Skeletal muscle cell (primary cell): Measurements from ENCODE around the gene NKX6-2.
"Not testable (repeated sequence)": the region's sequence is repeated elsewhere in the genome, so short reads cannot be mapped to it uniquely, and the experiment has no call there.

Source experiments
- DNase-seq: peaks from one replicate; pipeline ENCODE4 v3.0.0-alpha.2; 2010; ENCODE audit warnings: low read depth
- H3K4me3 ChIP-seq: 2 replicates; pipeline ENCODE4 v1.5.1; 2011; ENCODE audit warnings: low read depth, mild to moderate bottlenecking, control low read depth, low read length, moderate library complexity

Gene NKX6-2

DNA sequence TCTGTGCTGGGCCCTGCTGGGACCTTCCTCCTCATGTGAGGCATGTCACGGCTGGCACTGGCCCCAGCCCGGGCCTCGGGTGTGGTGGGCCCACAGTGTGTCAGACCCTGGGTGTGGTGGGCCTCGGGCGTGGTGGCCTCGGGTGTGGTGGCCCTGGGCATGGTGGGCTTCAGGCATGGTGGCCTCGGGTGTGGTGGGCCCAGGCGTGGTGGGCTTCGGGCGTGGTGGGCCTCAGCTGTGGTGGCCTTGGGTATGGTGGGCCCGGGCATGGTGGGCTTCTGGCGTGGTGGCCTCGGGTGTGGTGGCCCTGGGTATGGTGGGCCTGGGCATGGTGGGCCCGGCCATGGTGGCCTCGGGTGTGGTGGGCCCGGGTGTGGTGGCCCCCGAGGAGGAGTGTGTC is 40.4 kb downstream of the NKX6-2 start:
- no peak for DNase-seq
- H3K4me3 ChIP-seq: no peak overlapping the region

DNA sequence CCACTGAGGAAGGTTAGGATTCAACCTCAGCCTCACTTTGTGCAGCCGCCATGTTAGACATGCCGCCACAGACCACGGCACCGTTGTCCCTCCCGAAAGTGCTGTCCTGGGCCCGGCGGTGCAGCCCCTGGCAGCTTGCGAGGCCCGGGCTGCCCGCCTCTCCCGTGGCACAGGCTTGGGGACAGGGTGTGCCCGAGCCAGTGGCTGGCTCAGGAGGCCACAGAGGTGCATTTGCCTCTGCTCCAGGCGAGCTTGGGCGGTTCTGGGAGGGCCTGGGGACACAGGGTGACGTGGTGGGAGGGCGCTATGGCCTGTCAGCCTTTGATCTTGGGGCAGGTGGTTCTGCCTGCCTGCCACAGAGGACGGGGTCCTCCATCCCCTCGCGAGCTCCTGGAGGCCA is 41.1 kb downstream of the NKX6-2 start:
- DNase-seq: no peak
- H3K4me3 ChIP-seq: no peak overlapping the region

DNA sequence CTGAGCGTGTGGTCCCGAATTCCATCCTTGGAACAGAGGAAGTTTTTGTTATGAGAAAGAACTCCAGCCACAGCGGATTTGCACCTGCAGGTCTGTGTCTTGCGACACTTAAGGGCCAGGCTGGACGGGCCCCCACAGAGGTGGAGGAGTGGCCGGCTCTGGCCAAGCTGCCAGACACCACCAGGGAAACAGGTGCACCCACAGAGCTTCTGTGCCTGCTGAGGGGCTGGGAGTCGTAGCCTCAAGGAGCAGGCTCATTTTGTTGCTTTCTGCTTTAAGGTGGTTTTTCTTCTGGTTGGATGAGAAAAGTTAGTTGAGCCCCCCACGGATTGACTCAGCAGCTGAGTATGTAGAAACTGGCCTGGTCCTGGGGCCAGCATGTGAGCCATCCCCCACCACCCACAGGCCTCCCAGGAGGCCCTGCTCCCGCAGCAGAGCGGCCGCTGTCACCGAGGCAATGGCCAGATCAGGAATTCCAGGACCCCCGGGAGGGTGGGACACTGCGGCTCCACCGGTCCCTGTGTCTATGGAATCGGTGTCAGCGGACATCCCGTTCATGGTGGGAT is 41.9 kb downstream of the NKX6-2 start:
- peak; percentile 17 for DNase-seq
- no peak overlapping the region for H3K4me3 ChIP-seq

DNA sequence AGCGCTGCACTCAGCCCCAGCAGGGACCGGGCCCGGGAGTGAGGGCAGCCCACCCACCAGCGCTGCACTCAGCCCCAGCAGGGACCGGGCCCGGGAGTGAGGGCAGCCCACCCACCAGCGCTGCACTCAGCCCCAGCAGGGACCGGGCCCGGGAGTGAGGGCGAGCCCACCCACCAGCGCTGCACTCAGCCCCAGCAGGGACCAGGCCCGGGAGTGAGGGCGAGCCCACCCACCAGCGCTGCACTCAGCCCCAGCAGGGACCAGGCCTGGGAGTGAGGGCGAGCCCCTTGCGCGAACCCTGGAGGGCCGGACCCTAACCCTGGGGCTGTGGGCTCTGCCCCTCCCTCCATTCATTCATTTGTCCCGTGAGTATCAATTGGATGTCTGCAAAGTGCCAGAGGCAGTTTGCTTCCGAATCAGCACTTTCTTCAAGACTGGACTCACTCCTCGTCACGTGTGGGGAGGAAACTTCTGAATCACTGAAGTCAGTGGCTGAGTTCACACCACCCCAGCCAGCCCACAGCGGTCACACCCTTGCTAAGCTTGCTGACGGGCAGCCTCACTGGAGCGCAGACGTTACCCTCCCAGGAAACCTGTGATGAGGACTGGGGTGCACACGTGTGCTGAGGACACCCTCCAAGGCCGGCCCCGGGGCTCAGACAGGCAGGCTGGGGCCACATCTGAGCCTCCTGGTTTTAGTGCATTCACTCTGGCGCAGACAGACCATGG is 42.6 kb downstream of the NKX6-2 start:
- not testable (repeated sequence) for H3K4me3 ChIP-seq
- DNase-seq: peak; percentile 32

DNA sequence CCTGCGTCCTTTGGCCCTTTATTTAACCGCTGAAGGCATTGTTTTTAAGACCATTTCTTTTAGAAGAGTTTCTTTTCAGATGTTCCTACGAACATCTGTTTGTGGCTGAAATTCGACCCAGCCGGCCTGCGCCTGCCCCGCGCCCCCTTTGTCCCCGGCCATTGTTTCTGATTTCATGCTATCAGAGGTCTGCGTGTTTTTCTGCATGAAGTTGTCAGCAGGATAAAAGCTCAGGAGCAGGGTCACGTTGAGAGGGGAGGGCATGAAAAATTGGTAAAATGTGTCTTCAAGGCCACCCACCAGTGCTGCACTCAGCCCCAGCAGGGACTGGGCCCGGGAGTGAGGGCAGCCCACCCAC is 43.1 kb downstream of the NKX6-2 start:
- DNase-seq: no peak

DNA sequence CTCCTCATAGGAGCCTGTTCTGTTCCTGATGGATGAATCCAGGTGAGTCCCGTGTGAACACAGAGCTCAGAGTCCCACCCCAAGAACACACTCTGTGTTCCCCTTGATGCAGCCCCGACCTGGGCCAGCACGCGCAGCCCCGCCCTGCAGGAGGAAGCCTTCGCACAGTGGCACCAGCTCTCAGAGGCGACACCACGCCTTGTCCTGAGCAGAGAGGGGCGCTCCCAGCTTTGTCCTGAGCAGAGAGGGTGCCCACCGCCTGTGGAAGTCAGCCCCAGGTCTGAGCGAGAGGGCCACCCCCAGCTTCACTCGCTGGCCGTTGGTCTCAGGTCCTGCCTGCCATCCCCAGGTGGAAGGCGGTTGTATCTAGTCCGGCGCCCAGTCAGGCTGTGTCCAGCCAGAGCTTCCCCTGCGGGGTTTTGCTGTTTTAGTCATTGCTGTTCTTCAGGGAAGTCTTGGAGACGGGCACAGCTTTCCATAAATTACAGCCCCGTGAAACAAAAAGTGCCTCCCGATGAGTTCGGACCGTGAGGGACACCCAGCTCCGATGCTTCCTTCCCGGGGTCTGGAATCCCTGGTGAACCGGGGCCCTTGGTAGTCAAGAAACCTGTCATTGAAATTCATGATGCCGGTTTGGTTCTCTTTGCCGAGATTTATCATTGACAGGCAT is 43.6 kb downstream of the NKX6-2 start:
- no peak overlapping the region for H3K4me3 ChIP-seq
- no peak for DNase-seq

More for the DNA sequence above, 43.1 kb downstream of the NKX6-2 start:
- H3K4me3 ChIP-seq: no peak overlapping the region

DNA sequence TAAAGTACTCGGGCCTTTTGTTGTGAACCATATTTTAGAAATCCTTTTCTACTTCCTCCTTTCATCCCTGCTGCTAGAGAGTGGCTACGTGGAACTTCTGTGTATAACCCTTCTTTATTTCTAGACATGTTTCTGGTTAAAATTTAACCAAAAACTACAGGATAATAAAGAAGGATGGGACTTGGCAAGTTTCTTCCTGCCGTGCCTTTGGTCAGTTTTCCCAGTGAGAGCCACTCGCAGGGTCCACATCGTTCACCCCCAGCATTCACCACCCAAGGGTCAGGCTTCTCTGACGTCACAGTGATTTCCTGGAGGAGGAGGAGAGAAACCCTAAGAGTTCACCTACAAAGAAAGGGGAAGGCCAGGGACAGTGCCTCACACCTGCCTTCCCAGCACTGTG is 45.4 kb downstream of the NKX6-2 start:
- no peak for DNase-seq

DNA sequence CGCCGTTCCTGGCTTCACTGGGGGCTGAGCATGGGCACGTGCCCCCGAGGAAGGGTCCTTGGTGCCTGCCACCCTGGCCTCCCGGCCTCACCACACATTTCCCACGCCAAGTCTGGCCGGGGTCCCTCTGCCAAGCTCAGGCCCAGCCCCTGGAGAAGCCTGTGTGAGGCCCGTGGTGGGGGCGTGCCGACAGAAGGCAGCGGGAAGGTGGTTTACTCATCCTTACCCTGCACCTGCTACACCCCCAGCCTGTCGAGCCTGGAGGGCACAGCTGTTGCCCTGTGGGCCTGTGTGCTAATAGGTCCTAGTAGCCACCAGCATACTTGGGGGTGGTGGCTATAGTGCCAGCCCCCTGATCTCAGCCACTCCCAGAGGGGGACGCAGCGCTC is 46.7 kb downstream of the NKX6-2 start:
- DNase-seq: no peak
- no peak overlapping the region for H3K4me3 ChIP-seq

More for the DNA sequence above, 45.4 kb downstream of the NKX6-2 start:
- H3K4me3 ChIP-seq: no peak overlapping the region

DNA sequence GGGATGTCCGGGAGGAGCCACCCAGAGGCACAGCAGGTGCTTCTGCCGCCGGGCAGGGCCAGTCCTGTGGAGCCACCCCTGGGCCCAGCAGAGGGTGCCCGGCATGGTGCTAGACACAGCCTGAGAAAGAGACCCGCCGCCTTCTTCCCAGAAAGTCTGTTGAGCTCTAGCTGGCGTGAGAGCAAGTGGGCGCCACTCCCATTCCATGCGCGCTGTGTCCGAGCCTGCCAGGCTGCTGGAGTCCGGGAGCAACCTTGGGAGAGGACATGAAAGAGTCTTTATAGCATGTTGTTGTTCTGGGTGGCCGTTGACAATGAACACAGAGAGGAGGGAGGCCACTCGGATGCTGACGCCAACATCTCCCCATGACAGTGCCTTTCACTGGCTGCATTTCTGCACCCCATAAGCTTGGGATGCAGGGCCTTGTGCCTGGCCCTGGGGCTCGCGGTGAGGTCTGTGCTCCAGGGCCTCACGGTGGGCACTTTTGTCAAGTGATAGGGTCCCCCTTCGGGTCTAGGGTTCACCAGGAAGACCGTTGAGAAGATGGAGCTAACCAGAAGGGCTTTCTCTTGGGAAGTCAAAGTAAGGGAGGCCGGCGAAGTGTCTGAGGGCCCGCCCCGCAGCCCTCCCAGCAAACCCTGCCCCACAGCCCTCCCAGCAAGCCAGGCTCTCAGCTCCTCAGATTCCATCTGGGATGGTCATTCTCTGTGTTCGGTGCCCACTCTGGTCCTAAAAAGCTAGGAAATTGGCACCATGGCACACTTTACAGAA is 47.3 kb downstream of the NKX6-2 start:
- DNase-seq: no peak
- H3K4me3 ChIP-seq: no peak overlapping the region

DNA sequence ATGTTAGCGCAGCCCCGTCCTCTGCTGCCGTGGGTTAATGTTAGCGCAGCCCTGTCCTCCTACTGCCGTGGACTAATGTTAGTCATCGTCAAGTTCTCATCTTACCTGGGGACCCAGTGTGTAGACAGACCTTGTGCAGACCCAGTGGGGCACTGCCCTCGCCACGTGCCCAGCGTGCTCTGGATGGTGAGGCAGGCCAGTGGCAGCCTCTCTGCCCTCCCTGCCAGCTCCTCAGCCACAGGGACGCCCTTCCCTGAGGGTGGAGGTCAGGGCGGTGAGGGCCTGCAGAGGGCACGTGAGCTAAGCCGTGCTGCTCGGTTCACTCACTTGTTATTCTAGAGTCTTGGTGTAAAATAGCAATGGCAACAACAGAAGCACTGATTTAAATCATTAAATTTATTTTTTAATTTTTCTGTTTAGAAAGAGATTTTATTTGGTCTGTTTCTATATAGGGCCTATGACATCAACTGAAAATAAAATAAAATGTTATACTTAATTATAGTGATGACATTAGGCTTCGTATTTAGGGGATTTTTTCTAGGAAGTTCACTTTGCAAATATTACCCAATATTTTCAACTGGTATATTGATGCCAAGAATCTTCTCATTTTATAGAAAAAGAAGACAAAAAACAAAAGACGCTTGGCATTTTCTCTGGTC is 48.4 kb downstream of the NKX6-2 start:
- no peak overlapping the region for H3K4me3 ChIP-seq
- DNase-seq: no peak

DNA sequence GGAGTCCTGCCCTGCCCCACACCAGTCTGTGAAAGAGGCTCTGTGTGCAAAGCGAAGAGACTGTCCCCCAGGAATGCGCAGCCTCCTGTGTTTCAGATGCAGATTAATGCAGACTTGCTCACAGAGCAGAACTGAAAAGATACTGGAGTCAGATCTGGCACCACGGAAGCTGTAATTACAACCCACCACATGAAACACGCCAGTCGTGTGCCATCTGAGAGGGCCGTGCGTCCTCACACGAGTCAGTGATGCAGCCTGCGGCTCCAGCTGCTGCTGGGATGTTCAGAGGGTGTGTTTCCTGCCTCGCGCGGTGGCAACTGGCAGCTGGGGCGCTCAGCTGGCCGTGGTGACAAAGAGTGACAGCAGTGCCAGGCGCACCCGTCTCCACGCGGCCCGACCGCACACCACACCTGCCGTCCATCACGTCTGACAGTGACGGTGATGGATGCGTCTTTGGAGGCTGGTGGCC is 50.0 kb downstream of the NKX6-2 start:
- DNase-seq: no peak
- H3K4me3 ChIP-seq: no peak overlapping the region

DNA sequence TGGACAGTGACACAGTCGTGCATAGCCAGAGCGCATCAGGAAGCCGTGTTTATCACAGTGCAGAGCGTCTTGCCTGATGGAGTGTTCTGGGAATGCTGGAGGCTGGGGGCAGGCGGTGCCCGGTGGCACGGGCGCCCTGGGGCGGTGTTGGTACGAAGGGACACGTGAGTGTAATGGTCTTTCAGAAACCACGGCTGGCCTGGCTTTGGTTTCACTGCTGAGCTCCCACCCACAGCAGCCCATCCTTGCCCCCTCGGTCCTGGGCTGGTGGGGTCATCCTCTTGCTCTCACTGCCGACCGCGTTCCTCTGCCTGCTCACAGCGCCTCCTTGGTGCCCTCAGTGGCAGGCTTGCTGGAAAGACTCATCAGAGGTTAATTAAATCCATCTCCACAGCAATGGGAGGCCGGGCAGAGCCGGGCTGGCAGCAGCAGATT is 50.6 kb downstream of the NKX6-2 start:
- no peak overlapping the region for H3K4me3 ChIP-seq
- DNase-seq: no peak

DNA sequence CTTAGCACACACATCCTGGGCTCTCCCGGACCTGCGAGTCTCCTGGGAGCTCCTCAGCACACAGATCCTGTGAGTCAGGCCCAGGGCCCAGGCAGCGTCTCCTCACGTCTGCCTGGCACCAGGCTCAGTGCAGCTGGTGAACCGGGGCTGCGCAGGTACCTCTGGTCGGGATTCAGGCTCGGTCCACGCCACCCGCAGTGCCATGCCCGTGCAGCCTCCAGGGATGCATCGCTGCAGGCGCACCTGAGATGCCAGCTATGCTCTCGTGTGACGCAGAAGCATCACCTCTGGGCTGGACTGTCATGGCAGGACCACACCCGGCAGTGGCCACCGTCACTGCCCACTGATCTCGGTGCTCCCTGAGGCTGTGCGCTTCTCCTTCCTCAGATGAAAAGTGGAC is 52.0 kb downstream of the NKX6-2 start:
- no peak overlapping the region for H3K4me3 ChIP-seq
- DNase-seq: no peak
